ENCODE measurements around the gene CARD8.

- TF ChIP-seq CTCF (IDR thresholded peaks at IDR 0.05; ENCODE audit: low read depth, low read length): peak; percentile 21
- no peak for TF ChIP-seq POLR2A (IDR thresholded peaks at IDR 0.05; ENCODE audit: extremely low read depth, insufficient read length)
- no peak for TF ChIP-seq MAX (IDR thresholded peaks at IDR 0.05; ENCODE audit: low read depth, low read length)
Measured at GRCh38 chr19:48182434-48182833, 73.3 kb downstream of the CARD8 start.
